Hepatocyte (in vitro differentiated cells): ENCODE results near the gene TGM4.

Source experiments
- CTCF ChIP-seq: fragments of 200-600 bp; sonication (generic); IDR thresholded peaks from 2 replicates; pipeline ENCODE4 v1.5.1; 2016; ENCODE audit warnings: antibody characterized with exemption, mild to moderate bottlenecking; ENCODE audit not compliant: poor library complexity
- EZH2 ChIP-seq: fragments of 200-600 bp; sonication (generic); IDR thresholded peaks from 2 replicates; pipeline ENCODE4 v1.6.1; 2016; ENCODE audit warnings: antibody characterized with exemption, mild to moderate bottlenecking, borderline replicate concordance
- EZH2phosphoT487 ChIP-seq: fragments of 200-600 bp; sonication (generic); IDR thresholded peaks from one replicate; pipeline ENCODE4 v1.6.1; 2018; ENCODE audit warnings: antibody characterized with exemption, mild to moderate bottlenecking, low read depth, moderate library complexity; ENCODE audit not compliant: unreplicated experiment, severe bottlenecking

GRCh38 chr3:44961888-44962287, 87.5 kb downstream of the TGM4 start:
- TF ChIP-seq CTCF = no peak
- no peak for TF ChIP-seq EZH2
- TF ChIP-seq EZH2phosphoT487 = no peak
